ENCODE data around the gene ATP5F1C.

GRCh38 chr10:7808686-7809267, 20.8 kb downstream of the ATP5F1C start:
- no peak for TF ChIP-seq TAF1 (IDR thresholded peaks at IDR 0.05; ENCODE audit: low read depth)
- TF ChIP-seq, protein P1, sequence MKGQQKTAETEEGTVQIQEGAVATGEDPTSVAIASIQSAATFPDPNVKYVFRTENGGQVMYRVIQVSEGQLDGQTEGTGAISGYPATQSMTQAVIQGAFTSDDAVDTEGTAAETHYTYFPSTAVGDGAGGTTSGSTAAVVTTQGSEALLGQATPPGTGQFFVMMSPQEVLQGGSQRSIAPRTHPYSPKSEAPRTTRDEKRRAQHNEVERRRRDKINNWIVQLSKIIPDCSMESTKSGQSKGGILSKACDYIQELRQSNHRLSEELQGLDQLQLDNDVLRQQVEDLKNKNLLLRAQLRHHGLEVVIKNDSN (IDR thresholded peaks at IDR 0.05): no peak
- TF ChIP-seq TEAD4 (IDR thresholded peaks at IDR 0.05): no peak
- TF ChIP-seq CREB1 (IDR thresholded peaks at IDR 0.05; ENCODE audit: low read depth): no peak
- no peak for TF ChIP-seq TCF12 (IDR thresholded peaks at IDR 0.05; ENCODE audit: low read depth)
- TF ChIP-seq REST (IDR thresholded peaks at IDR 0.05; ENCODE audit: low read depth): no peak
- TF ChIP-seq EP300 (IDR thresholded peaks at IDR 0.05; ENCODE audit: borderline replicate concordance): no peak
- TF ChIP-seq, protein P2, sequence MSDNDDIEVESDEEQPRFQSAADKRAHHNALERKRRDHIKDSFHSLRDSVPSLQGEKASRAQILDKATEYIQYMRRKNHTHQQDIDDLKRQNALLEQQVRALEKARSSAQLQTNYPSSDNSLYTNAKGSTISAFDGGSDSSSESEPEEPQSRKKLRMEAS (IDR thresholded peaks at IDR 0.05): no peak
- TF ChIP-seq FOXM1 (IDR thresholded peaks at IDR 0.05; ENCODE audit: borderline replicate concordance, low read depth): no peak
- no peak for TF ChIP-seq YY1 (IDR thresholded peaks at IDR 0.05; ENCODE audit: low read depth)
- TF ChIP-seq ZBTB7A (IDR thresholded peaks at IDR 0.05; ENCODE audit: low read depth): no peak
- TF ChIP-seq RAD21 (IDR thresholded peaks at IDR 0.05; ENCODE audit: low read depth): no peak
- no peak for TF ChIP-seq EGR1 (IDR thresholded peaks at IDR 0.05)
- TF ChIP-seq CEBPB (IDR thresholded peaks at IDR 0.05): no peak
